GM12878 (cell line): ENCODE measurements around the gene DNPEP. TPM values are rescaled to one million over a fixed set of nuclear protein-coding genes. Genes with fewer than 3 reads are reported as not detected.

Source experiments
- CBFB ChIP-seq: IDR thresholded peaks from 2 replicates; pipeline ENCODE4 v1.6.1; 2016; ENCODE audit warnings: antibody characterized with exemption, low read depth
- GABPA ChIP-seq: IDR thresholded peaks from 2 replicates; pipeline ENCODE4 v1.6.1; 2014; ENCODE audit warnings: antibody characterized with exemption, low read depth, mild to moderate bottlenecking, inconsistent platforms
- JUND ChIP-seq: IDR thresholded peaks from 2 replicates; pipeline ENCODE4 v1.6.1; 2012; ENCODE audit warnings: low read depth, mild to moderate bottlenecking, low read length, improper control_type of control experiment, moderate library complexity
- KLF5 ChIP-seq: fragments of 450-650 bp; IDR thresholded peaks from 2 replicates; pipeline ENCODE4 v1.6.1; 2014; ENCODE audit warnings: mild to moderate bottlenecking; ENCODE audit not compliant: partially characterized antibody
- MTA2 ChIP-seq: fragments of 450-650 bp; IDR thresholded peaks from 2 replicates; pipeline ENCODE4 v1.6.1; 2016; ENCODE audit warnings: low read depth, mild to moderate bottlenecking, moderate library complexity
- NBN ChIP-seq: fragments of 450-650 bp; IDR thresholded peaks from 2 replicates; pipeline ENCODE4 v1.6.1; 2016
- NFYA ChIP-seq: IDR thresholded peaks from 2 replicates; pipeline ENCODE4 v1.6.1; 2011; ENCODE audit warnings: low read depth, mild to moderate bottlenecking, low read length, improper control_type of control experiment, borderline replicate concordance
- NR2F1 ChIP-seq: fragments of 450-650 bp; conservative IDR thresholded peaks from 2 replicates; pipeline ENCODE4 v1.6.1; 2017; ENCODE audit warnings: mild to moderate bottlenecking
- TBL1XR1 ChIP-seq: IDR thresholded peaks from 2 replicates; pipeline ENCODE4 v1.6.1; 2012; ENCODE audit warnings: low read depth, low read length, improper control_type of control experiment
- YBX1 ChIP-seq: fragments of 450-650 bp; IDR thresholded peaks from 2 replicates; pipeline ENCODE4 v1.6.1; 2016; ENCODE audit warnings: antibody characterized with exemption
- YY1 ChIP-seq: IDR thresholded peaks from 2 replicates; pipeline ENCODE4 v1.6.1; 2011; ENCODE audit warnings: low read depth, mild to moderate bottlenecking, low read length
- polyA plus RNA-seq, 11 experiments: library from polyadenylated mRNA; depleted of rRNA in 4 of 11; unstranded in 6 of 11; stranded (reverse) in 5 of 11; fragments of >200 nt; fragmentation: Nextera tagmentation in 4 of 11; fragmentation: Illumina TruSeq in 1 of 11; extraction: Ambion mirVana in 4 of 11; extraction: Trizol in 1 of 11; gene quantifications; 1 replicate in 1 of 11; 2 replicates in 10 of 11; pipeline versions ENCODE4 v1.2.1 to v1.2.3, GENCODE V29; 2011 to 2016; ENCODE audit warnings: inconsistent platforms in 2 of 11, missing spikeins in 2 of 11, low read depth in 1 of 11
- total RNA-seq, 4 experiments: library from RNA; depleted of rRNA in 3 of 4; stranded (reverse); fragments of >200 nt in 3 of 4; fragmentation: Illumina TruSeq in 1 of 4; extraction: Trizol in 1 of 4; gene quantifications; 2 replicates each; pipeline versions ENCODE4 v1.2.1 to v1.2.3, GENCODE V29; 2013 to 2021
- TF ChIP-seq, protein P1 (sequence below): fragments of 450-650 bp; IDR thresholded peaks from 2 replicates; pipeline ENCODE4 v1.6.1; 2017; ENCODE audit warnings: low read depth, mild to moderate bottlenecking, moderate library complexity
- TF ChIP-seq, protein P2 (sequence below): fragments of 450-650 bp; conservative IDR thresholded peaks from 2 replicates; pipeline ENCODE4 v1.6.1; 2017; ENCODE audit warnings: mild to moderate bottlenecking, moderate library complexity
- TF ChIP-seq, protein P3 (sequence below): fragments of 450-650 bp; IDR thresholded peaks from 2 replicates; pipeline ENCODE4 v1.6.1; 2016; ENCODE audit warnings: mild to moderate bottlenecking
- TF ChIP-seq, protein P4 (sequence below): IDR thresholded peaks from 2 replicates; pipeline ENCODE4 v1.6.1; 2011; ENCODE audit warnings: borderline replicate concordance, low read depth, mild to moderate bottlenecking, moderate library complexity, mixed read lengths, low read length; ENCODE audit not compliant: insufficient read depth; ENCODE audit errors: extremely low read length
- TF ChIP-seq, protein P5 (sequence below): fragments of 450-650 bp; formaldehyde crosslinking; IDR thresholded peaks from 2 replicates; pipeline ENCODE4 v1.4.0; 2020; ENCODE audit warnings: mild to moderate bottlenecking, moderate library complexity

The DNPEP gene
- total and polyA plus RNA-seq, 10 of the 15 experiments (the other 5 are each of a cell fraction or from before 2014, with no cell fraction given): 33.1 to 82.0 (median 64.1) TPM

DNA sequence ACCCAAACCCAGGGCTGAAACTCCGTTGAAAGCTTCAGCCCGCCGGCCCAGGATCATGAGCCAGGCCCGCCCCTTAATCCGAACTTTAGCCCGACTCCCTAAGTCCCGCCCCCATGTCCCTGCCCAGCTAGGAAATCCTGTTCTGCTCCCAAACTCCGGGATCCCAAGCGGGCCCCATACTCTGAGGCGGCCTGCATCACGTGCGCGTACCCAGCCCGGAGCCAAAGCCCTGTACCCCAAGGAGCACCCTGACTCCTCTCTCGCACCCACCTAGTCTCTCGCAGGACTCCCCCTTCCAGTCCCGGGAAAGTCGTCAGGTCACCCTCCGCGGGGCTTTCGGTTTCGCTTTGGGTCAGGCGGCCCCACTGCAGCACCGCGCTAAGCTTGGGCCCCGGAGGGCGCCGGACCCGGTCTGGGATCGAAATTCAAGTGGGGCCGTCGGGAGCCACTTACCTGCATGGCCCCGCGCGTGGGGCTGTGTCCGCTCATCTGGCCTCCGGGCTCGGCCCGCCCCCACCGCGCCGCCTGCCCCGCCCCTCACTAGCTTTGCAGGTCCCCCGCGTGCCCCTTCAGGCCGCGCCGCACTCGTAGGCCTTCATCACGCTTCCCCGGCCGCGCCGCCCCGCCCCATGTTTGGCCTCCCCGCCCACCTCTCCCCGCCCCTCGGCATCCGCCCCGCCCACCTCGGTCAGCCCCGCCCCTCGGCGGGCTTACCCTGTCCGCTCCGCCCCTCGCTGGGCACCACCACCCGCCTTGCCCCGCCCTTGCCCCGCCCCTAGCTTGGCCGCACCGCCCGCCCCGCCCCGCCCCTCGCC is at the start of gene DNPEP (continued):
- TF ChIP-seq, protein P1, sequence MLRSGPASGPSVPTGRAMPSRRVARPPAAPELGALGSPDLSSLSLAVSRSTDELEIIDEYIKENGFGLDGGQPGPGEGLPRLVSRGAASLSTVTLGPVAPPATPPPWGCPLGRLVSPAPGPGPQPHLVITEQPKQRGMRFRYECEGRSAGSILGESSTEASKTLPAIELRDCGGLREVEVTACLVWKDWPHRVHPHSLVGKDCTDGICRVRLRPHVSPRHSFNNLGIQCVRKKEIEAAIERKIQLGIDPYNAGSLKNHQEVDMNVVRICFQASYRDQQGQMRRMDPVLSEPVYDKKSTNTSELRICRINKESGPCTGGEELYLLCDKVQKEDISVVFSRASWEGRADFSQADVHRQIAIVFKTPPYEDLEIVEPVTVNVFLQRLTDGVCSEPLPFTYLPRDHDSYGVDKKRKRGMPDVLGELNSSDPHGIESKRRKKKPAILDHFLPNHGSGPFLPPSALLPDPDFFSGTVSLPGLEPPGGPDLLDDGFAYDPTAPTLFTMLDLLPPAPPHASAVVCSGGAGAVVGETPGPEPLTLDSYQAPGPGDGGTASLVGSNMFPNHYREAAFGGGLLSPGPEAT: peak; percentile 70
- TF ChIP-seq KLF5 (peak; percentile 44), GABPA (no peak), CBFB (no peak), NBN (peak; percentile 48; the same call in 1 of the 2 replicates), NFYA (no peak), TBL1XR1 (0 out of 2 replicates have a peak, but pooled peaks have one; percentile 12), MTA2 (peak; percentile 20; the same call in 1 of the 2 replicates), YBX1 (no peak), YY1 (no peak), JUND (no peak), NR2F1 (peak; percentile 69)
- TF ChIP-seq, protein P2, sequence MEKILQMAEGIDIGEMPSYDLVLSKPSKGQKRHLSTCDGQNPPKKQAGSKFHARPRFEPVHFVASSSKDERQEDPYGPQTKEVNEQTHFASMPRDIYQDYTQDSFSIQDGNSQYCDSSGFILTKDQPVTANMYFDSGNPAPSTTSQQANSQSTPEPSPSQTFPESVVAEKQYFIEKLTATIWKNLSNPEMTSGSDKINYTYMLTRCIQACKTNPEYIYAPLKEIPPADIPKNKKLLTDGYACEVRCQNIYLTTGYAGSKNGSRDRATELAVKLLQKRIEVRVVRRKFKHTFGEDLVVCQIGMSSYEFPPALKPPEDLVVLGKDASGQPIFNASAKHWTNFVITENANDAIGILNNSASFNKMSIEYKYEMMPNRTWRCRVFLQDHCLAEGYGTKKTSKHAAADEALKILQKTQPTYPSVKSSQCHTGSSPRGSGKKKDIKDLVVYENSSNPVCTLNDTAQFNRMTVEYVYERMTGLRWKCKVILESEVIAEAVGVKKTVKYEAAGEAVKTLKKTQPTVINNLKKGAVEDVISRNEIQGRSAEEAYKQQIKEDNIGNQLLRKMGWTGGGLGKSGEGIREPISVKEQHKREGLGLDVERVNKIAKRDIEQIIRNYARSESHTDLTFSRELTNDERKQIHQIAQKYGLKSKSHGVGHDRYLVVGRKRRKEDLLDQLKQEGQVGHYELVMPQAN: peak; percentile 69; the same call in 1 of the 2 replicates
- TF ChIP-seq, protein P3, sequence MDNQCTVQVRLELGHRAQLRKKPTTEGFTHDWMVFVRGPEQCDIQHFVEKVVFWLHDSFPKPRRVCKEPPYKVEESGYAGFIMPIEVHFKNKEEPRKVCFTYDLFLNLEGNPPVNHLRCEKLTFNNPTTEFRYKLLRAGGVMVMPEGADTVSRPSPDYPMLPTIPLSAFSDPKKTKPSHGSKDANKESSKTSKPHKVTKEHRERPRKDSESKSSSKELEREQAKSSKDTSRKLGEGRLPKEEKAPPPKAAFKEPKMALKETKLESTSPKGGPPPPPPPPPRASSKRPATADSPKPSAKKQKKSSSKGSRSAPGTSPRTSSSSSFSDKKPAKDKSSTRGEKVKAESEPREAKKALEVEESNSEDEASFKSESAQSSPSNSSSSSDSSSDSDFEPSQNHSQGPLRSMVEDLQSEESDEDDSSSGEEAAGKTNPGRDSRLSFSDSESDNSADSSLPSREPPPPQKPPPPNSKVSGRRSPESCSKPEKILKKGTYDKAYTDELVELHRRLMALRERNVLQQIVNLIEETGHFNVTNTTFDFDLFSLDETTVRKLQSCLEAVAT: 0 out of 2 replicates have a peak, but pooled peaks have one; percentile 35
- TF ChIP-seq, protein P4, sequence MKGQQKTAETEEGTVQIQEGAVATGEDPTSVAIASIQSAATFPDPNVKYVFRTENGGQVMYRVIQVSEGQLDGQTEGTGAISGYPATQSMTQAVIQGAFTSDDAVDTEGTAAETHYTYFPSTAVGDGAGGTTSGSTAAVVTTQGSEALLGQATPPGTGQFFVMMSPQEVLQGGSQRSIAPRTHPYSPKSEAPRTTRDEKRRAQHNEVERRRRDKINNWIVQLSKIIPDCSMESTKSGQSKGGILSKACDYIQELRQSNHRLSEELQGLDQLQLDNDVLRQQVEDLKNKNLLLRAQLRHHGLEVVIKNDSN: peak; percentile 69
- TF ChIP-seq, protein P5, sequence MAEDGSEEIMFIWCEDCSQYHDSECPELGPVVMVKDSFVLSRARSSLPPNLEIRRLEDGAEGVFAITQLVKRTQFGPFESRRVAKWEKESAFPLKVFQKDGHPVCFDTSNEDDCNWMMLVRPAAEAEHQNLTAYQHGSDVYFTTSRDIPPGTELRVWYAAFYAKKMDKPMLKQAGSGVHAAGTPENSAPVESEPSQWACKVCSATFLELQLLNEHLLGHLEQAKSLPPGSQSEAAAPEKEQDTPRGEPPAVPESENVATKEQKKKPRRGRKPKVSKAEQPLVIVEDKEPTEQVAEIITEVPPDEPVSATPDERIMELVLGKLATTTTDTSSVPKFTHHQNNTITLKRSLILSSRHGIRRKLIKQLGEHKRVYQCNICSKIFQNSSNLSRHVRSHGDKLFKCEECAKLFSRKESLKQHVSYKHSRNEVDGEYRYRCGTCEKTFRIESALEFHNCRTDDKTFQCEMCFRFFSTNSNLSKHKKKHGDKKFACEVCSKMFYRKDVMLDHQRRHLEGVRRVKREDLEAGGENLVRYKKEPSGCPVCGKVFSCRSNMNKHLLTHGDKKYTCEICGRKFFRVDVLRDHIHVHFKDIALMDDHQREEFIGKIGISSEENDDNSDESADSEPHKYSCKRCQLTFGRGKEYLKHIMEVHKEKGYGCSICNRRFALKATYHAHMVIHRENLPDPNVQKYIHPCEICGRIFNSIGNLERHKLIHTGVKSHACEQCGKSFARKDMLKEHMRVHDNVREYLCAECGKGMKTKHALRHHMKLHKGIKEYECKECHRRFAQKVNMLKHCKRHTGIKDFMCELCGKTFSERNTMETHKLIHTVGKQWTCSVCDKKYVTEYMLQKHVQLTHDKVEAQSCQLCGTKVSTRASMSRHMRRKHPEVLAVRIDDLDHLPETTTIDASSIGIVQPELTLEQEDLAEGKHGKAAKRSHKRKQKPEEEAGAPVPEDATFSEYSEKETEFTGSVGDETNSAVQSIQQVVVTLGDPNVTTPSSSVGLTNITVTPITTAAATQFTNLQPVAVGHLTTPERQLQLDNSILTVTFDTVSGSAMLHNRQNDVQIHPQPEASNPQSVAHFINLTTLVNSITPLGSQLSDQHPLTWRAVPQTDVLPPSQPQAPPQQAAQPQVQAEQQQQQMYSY (CRISPR knock-in tag): no peak
- TF ChIP-seq, all 136 proteins: peak for 25
